A673 (cell line): ENCODE data around the gene CWC22.

Source experiments
- CTCF ChIP-seq: fragments of 300-800, 200-600 bp; sonication (generic); conservative IDR thresholded peaks from 2 replicates; pipeline ENCODE4 v1.5.1; 2017; ENCODE audit warnings: low read depth, mild to moderate bottlenecking, antibody characterized with exemption, low read length, moderate library complexity, mixed read lengths
- EZH2 ChIP-seq: fragments of 200-600 bp; sonication (generic); IDR thresholded peaks from 2 replicates; pipeline ENCODE4 v1.6.1; 2017; ENCODE audit warnings: borderline replicate concordance, low read depth, mild to moderate bottlenecking, mixed read lengths, antibody characterized with exemption, low read length; ENCODE audit not compliant: poor library complexity, severe bottlenecking

- TF ChIP-seq CTCF, result no peak
- no peak for TF ChIP-seq EZH2
These were observed 55.4 kb downstream of the CWC22 start for GRCh38 chr2:179951680-179952079.
